ENCODE results near the gene SPTBN1. TPM values are rescaled to one million over a fixed set of nuclear protein-coding genes. Genes with fewer than 3 reads are reported as not detected.

The SPTBN1 gene
- total RNA-seq, 2 donors from 2014 or later: 179 to 194 TPM

GRCh38 chr2:54429054-54429453 lies 27.1 kb upstream of the SPTBN1 start:
- H3K27me3 ChIP-seq (ENCODE audit: control insufficient read depth, insufficient read depth, low read length, poor library complexity, severe bottlenecking): no peaks in the 10 kb centered on the region
- no peak overlapping the region for H3K4me3 ChIP-seq (ENCODE audit: low read length)
- no peak for TF ChIP-seq CTCF (conservative IDR thresholded peaks at IDR 0.05)
- no peak overlapping the region for H3K27ac Mint-ChIP-seq
- H3K9me3 Mint-ChIP-seq: no peaks in the 10 kb centered on the region
- DNase-seq: no peak
- H3K9me3 ChIP-seq (ENCODE audit: control insufficient read depth, low read length): no peaks in the 10 kb centered on the region
- no peak overlapping the region for H3K27ac ChIP-seq (ENCODE audit: low read depth, low read length)
- no peak overlapping the region for H3K4me3 Mint-ChIP-seq
- WGBS, 2 experiments (ENCODE audit: insufficient coverage in 1 of 2, insufficient read length in 1 of 2): 90 to 94% methylated on average over 5 of the region's 5 CpGs
- H3K9ac ChIP-seq (ENCODE audit: extremely low read depth, low read length, poor library complexity, severe bottlenecking): no peak overlapping the region
- peaks cover 5% of the 10 kb centered on the region for H3K4me1 ChIP-seq (ENCODE audit: control insufficient read depth, insufficient read depth, low read length)
- H3K36me3 Mint-ChIP-seq (ENCODE audit: low read depth): no peaks in the 10 kb centered on the region
- H3K4me1 Mint-ChIP-seq: peaks cover 10% of the 10 kb centered on the region
- H3K36me3 ChIP-seq (ENCODE audit: control insufficient read depth, insufficient read depth, low read length): no peaks in the 10 kb centered on the region
- no peaks in the 10 kb centered on the region for H3K27me3 Mint-ChIP-seq (ENCODE audit: insufficient read depth)

GRCh38 chr2:54429811-54430551 lies 26.1 kb upstream of the SPTBN1 start:
- no peak for TF ChIP-seq CTCF (conservative IDR thresholded peaks at IDR 0.05)
- Mint-ChIP-seq H3K9me3 (no peaks in the 10 kb centered on the region), H3K27me3 (ENCODE audit: insufficient read depth) (no peaks in the 10 kb centered on the region), H3K36me3 (ENCODE audit: low read depth) (no peaks in the 10 kb centered on the region), H3K4me3 (no peak overlapping the region), H3K27ac (no peak overlapping the region), H3K4me1 (peaks cover 10% of the 10 kb centered on the region)
- no peak for DNase-seq
- no peak overlapping the region for H3K27ac ChIP-seq (ENCODE audit: low read depth, low read length)
- H3K9ac ChIP-seq (ENCODE audit: extremely low read depth, low read length, poor library complexity, severe bottlenecking): no peak overlapping the region
- WGBS, 2 experiments (ENCODE audit: insufficient coverage in 1 of 2, insufficient read length in 1 of 2): 92 to 100% methylated on average over 5 to 13 of the region's 13 CpGs
- peaks cover 5% of the 10 kb centered on the region for H3K4me1 ChIP-seq (ENCODE audit: control insufficient read depth, insufficient read depth, low read length)
- H3K27me3 ChIP-seq (ENCODE audit: control insufficient read depth, insufficient read depth, low read length, poor library complexity, severe bottlenecking): no peaks in the 10 kb centered on the region
- no peaks in the 10 kb centered on the region for H3K36me3 ChIP-seq (ENCODE audit: control insufficient read depth, insufficient read depth, low read length)
- H3K9me3 ChIP-seq (ENCODE audit: control insufficient read depth, low read length): no peaks in the 10 kb centered on the region
- no peak overlapping the region for H3K4me3 ChIP-seq (ENCODE audit: low read length)

GRCh38 chr2:54430649-54431048 lies 25.5 kb upstream of the SPTBN1 start:
- Mint-ChIP-seq H3K27ac (no peak overlapping the region), H3K4me1 (peaks cover 14% of the 10 kb centered on the region), H3K36me3 (ENCODE audit: low read depth) (no peaks in the 10 kb centered on the region), H3K9me3 (no peaks in the 10 kb centered on the region), H3K4me3 (no peak overlapping the region), H3K27me3 (ENCODE audit: insufficient read depth) (no peaks in the 10 kb centered on the region)
- TF ChIP-seq CTCF (conservative IDR thresholded peaks at IDR 0.05): no peak
- H3K27me3 ChIP-seq (ENCODE audit: control insufficient read depth, insufficient read depth, low read length, poor library complexity, severe bottlenecking): no peaks in the 10 kb centered on the region
- no peak overlapping the region for H3K27ac ChIP-seq (ENCODE audit: low read depth, low read length)
- no peak for DNase-seq
- H3K4me1 ChIP-seq (ENCODE audit: control insufficient read depth, insufficient read depth, low read length): peaks cover 5% of the 10 kb centered on the region
- no peak overlapping the region for H3K9ac ChIP-seq (ENCODE audit: extremely low read depth, low read length, poor library complexity, severe bottlenecking)
- no peak overlapping the region for H3K4me3 ChIP-seq (ENCODE audit: low read length)
- WGBS, 2 experiments (ENCODE audit: insufficient coverage in 1 of 2, insufficient read length in 1 of 2): 94% methylated on average over 5 of the region's 5 CpGs; no CpG with 5 or more reads in 1 of the 2 experiments
- H3K36me3 ChIP-seq (ENCODE audit: control insufficient read depth, insufficient read depth, low read length): no peaks in the 10 kb centered on the region
- H3K9me3 ChIP-seq (ENCODE audit: control insufficient read depth, low read length): no peaks in the 10 kb centered on the region

Data from endodermal cell (in vitro differentiated cells).